SK-N-SH treated with all-trans-retinoic acid at 6 μM for 48 hours (cell line): ENCODE measurements around the gene QRSL1.

Source experiments
- ATAC-seq: fragments of 200-7000 bp; cut with Tn5 transposase; 3 replicates; pipeline ENCODE4 v1.9.1; 2020; ENCODE audit warnings: mild to moderate bottlenecking, moderate library complexity
- ARNTL ChIP-seq: fragments of 450-650 bp; formaldehyde crosslinking; IDR thresholded peaks from 2 replicates; pipeline ENCODE4 v1.5.0; 2020; ENCODE audit warnings: low read depth, mild to moderate bottlenecking, moderate library complexity, borderline replicate concordance
- BACH2 ChIP-seq: fragments of 250-450 bp; sonication (Bioruptor Pico); IDR thresholded peaks from 2 replicates; pipeline ENCODE4 v1.9.0; 2021; ENCODE audit warnings: mild to moderate bottlenecking, borderline replicate concordance
- CREB5 ChIP-seq: fragments of 250-450 bp; sonication (Bioruptor Pico); IDR thresholded peaks from 2 replicates; pipeline ENCODE4 v1.5.1; 2020; ENCODE audit warnings: low read depth, mild to moderate bottlenecking, moderate library complexity
- CSDC2 ChIP-seq: fragments of 250-450 bp; sonication (Bioruptor Pico); IDR thresholded peaks from 2 replicates; pipeline ENCODE4 v1.5.0; 2020; ENCODE audit warnings: mild to moderate bottlenecking, moderate library complexity
- CSRNP3 ChIP-seq: fragments of 250-450 bp; sonication (Bioruptor Pico); IDR thresholded peaks from 2 replicates; pipeline ENCODE4 v1.5.1; 2021; ENCODE audit warnings: mild to moderate bottlenecking, moderate library complexity
- ESRRG ChIP-seq: fragments of 250-450 bp; sonication (Bioruptor Pico); IDR thresholded peaks from 2 replicates; pipeline ENCODE4 v1.6.1; 2021; ENCODE audit warnings: mild to moderate bottlenecking
- GLIS3 ChIP-seq: fragments of 250-450 bp; sonication (Bioruptor Pico); IDR thresholded peaks from 2 replicates; pipeline ENCODE4 v1.5.0; 2020; ENCODE audit warnings: mild to moderate bottlenecking, moderate library complexity
- ISL1 ChIP-seq: fragments of 250-450 bp; sonication (Bioruptor Pico); IDR thresholded peaks from 2 replicates; pipeline ENCODE4 v2.1.2; 2022; ENCODE audit warnings: mild to moderate bottlenecking, moderate library complexity
- OSR1 ChIP-seq: fragments of 250-450 bp; sonication (Bioruptor Pico); IDR thresholded peaks from 2 replicates; pipeline ENCODE4 v1.8.0; 2022; ENCODE audit warnings: moderate library complexity, mild to moderate bottlenecking, inconsistent platforms
- PATZ1 ChIP-seq: fragments of 250-450 bp; sonication (Bioruptor Pico); IDR thresholded peaks from 2 replicates; pipeline ENCODE4 v1.8.0; 2020; ENCODE audit warnings: mild to moderate bottlenecking, moderate library complexity, borderline replicate concordance
- POU6F1 ChIP-seq: fragments of 250-450 bp; sonication (Bioruptor Pico); IDR thresholded peaks from 2 replicates; pipeline ENCODE4 v1.8.0; 2021; ENCODE audit warnings: low read depth, mild to moderate bottlenecking, moderate library complexity, borderline replicate concordance
- PPARA ChIP-seq: fragments of 250-450 bp; sonication (Bioruptor Pico); IDR thresholded peaks from 2 replicates; pipeline ENCODE4 v1.5.0; 2020; ENCODE audit warnings: mild to moderate bottlenecking, borderline replicate concordance
- RARB ChIP-seq: fragments of 250-450 bp; sonication (Bioruptor Pico); IDR thresholded peaks from 2 replicates; pipeline ENCODE4 v1.8.0; 2021; ENCODE audit warnings: mild to moderate bottlenecking, moderate library complexity
- SNAI2 ChIP-seq: fragments of 250-450 bp; sonication (Bioruptor Pico); IDR thresholded peaks from 2 replicates; pipeline ENCODE4 v1.5.0; 2020; ENCODE audit warnings: mild to moderate bottlenecking, moderate library complexity
- TCF4 ChIP-seq: fragments of 250-450 bp; sonication (Bioruptor Pico); IDR thresholded peaks from 2 replicates; pipeline ENCODE4 v1.8.0; 2021; ENCODE audit warnings: mild to moderate bottlenecking, moderate library complexity, borderline replicate concordance
- TOX ChIP-seq: fragments of 250-450 bp; sonication (Bioruptor Pico); IDR thresholded peaks from 2 replicates; pipeline ENCODE4 v1.8.0; 2021; ENCODE audit warnings: mild to moderate bottlenecking, moderate library complexity, borderline replicate concordance
- TSHZ2 ChIP-seq: fragments of 250-450 bp; sonication (Bioruptor Pico); IDR thresholded peaks from 2 replicates; pipeline ENCODE4 v1.5.0; 2020; ENCODE audit warnings: mild to moderate bottlenecking, moderate library complexity
- ZC3H10 ChIP-seq: fragments of 250-450 bp; sonication (Bioruptor Pico); IDR thresholded peaks from 2 replicates; pipeline ENCODE4 v1.5.1; 2021; ENCODE audit warnings: mild to moderate bottlenecking, moderate library complexity
- ZFP3 ChIP-seq: fragments of 250-450 bp; sonication (Bioruptor Pico); IDR thresholded peaks from 2 replicates; pipeline ENCODE4 v1.5.0; 2020; ENCODE audit warnings: mild to moderate bottlenecking, moderate library complexity
- ZFP30 ChIP-seq: fragments of 450-650 bp; formaldehyde crosslinking; IDR thresholded peaks from 2 replicates; pipeline ENCODE4 v1.5.0; 2022; ENCODE audit warnings: mild to moderate bottlenecking, moderate library complexity
- ZNF565 ChIP-seq: fragments of 450-650 bp; formaldehyde crosslinking; conservative IDR thresholded peaks from 2 replicates; pipeline ENCODE4 v1.5.0; 2020; ENCODE audit warnings: low read depth, mild to moderate bottlenecking, moderate library complexity
- ZNF70 ChIP-seq: fragments of 450-650 bp; formaldehyde crosslinking; IDR thresholded peaks from 2 replicates; pipeline ENCODE4 v1.5.0; 2020; ENCODE audit warnings: mild to moderate bottlenecking, moderate library complexity
- ZNF8 ChIP-seq: fragments of 450-650 bp; formaldehyde crosslinking; IDR thresholded peaks from 2 replicates; pipeline ENCODE4 v1.5.0; 2020; ENCODE audit warnings: mild to moderate bottlenecking, moderate library complexity

The QRSL1 gene

GRCh38 chr6:106715922-106716321 is 86.5 kb downstream of the QRSL1 start:
- ATAC-seq: no peak
- TF ChIP-seq RARB (CRISPR knock-in tag): no peak
- no peak for TF ChIP-seq BACH2 (CRISPR knock-in tag)
- TF ChIP-seq ZC3H10: no peak
- TF ChIP-seq TOX: no peak
- TF ChIP-seq ZFP30 (CRISPR knock-in tag): no peak
- TF ChIP-seq ARNTL (CRISPR knock-in tag): no peak
- TF ChIP-seq CREB5: no peak
- no peak for TF ChIP-seq ZNF70 (CRISPR knock-in tag)
- no peak for TF ChIP-seq TSHZ2 (CRISPR knock-in tag)
- TF ChIP-seq TCF4: no peak
- no peak for TF ChIP-seq ESRRG
- TF ChIP-seq OSR1 (CRISPR knock-in tag): no peak
- TF ChIP-seq CSRNP3: no peak
- TF ChIP-seq ISL1 (CRISPR knock-in tag): no peak
- TF ChIP-seq ZNF8 (CRISPR knock-in tag): no peak
- TF ChIP-seq PPARA (CRISPR knock-in tag): no peak
- TF ChIP-seq CSDC2 (CRISPR knock-in tag): no peak
- TF ChIP-seq SNAI2 (CRISPR knock-in tag): no peak
- no peak for TF ChIP-seq POU6F1 (CRISPR knock-in tag)
- TF ChIP-seq, all 23 proteins: peak for 0

- ATAC-seq: no peak
- no peak for TF ChIP-seq ESRRG
- TF ChIP-seq RARB (CRISPR knock-in tag): no peak
- TF ChIP-seq CSRNP3: no peak
- TF ChIP-seq ISL1 (CRISPR knock-in tag): no peak
- TF ChIP-seq ZNF8 (CRISPR knock-in tag): no peak
- no peak for TF ChIP-seq ZC3H10
- no peak for TF ChIP-seq CSDC2 (CRISPR knock-in tag)
- no peak for TF ChIP-seq ZFP30 (CRISPR knock-in tag)
- TF ChIP-seq GLIS3: no peak
- no peak for TF ChIP-seq OSR1 (CRISPR knock-in tag)
- TF ChIP-seq ZFP3 (CRISPR knock-in tag): no peak
- no peak for TF ChIP-seq POU6F1 (CRISPR knock-in tag)
- no peak for TF ChIP-seq ZNF565 (CRISPR knock-in tag)
- TF ChIP-seq PATZ1 (CRISPR knock-in tag): no peak
- no peak for TF ChIP-seq PPARA (CRISPR knock-in tag)
- TF ChIP-seq SNAI2 (CRISPR knock-in tag): no peak
- no peak for TF ChIP-seq TSHZ2 (CRISPR knock-in tag)
- no peak for TF ChIP-seq ARNTL (CRISPR knock-in tag)
- TF ChIP-seq, all 23 proteins: peak for 0
Measured at GRCh38 chr6:106716966-106717365, 87.6 kb downstream of the QRSL1 start.
